Measurements from ENCODE around the gene MSANTD7. TPM values are rescaled to one million over a fixed set of nuclear protein-coding genes. Genes with fewer than 3 reads are reported as not detected.
A peak's percentile ranks its signal among the peaks of the same experiment; 100 is the strongest.

Gene MSANTD7
- total and polyA plus RNA-seq, 2 donors (not counting 1 experiment from before 2014, with no cell fraction given) = 6.8 to 15.2 TPM

- H3K4me1 ChIP-seq (ENCODE audit: control insufficient read depth in 2 of 2, insufficient read depth in 2 of 2, low read length in 2 of 2) = peaks cover 17 to 23% of the 10 kb centered on the region in 2 donors
- intact Hi-C loops (cut with micrococcal nuclease) = loop anchor here (1.0 to 5.0 kb wide), 8 partner anchors 40 to 289 kb away; partner anchors contain the start of genes CDNF, HSPA14, MEIG1 and MSANTD7
- peaks cover 28% of the 10 kb centered on the region for H3K4me1 Mint-ChIP-seq
- H3K79me2 ChIP-seq (ENCODE audit: control insufficient read depth, insufficient read depth, low read length) = peaks cover 31% of the 10 kb centered on the region
- H3K27me3 Mint-ChIP-seq = no peaks in the 10 kb centered on the region
- ChIA-PET POLR2A (interaction anchor here (0.8 to 1.7 kb wide), 4 partner anchors 41 to 81 kb away, joined by 3 to 10 read pairs (median 5); partner anchors contain the start of genes CDNF, DCLRE1C, HSPA14 and MEIG1), CTCF (interaction anchor here (0.9 to 1.8 kb wide), 11 partner anchors 10 to 681 kb away, joined by 3 to 7 read pairs (median 4); partner anchors contain the start of genes CDNF, HSPA14, MEIG1 and MSANTD7)
- no peaks in the 10 kb centered on the region for H3K9me3 Mint-ChIP-seq (ENCODE audit: insufficient read depth)
- TF ChIP-seq CTCF (IDR thresholded peaks at IDR 0.05) (no peak), EZH2 (IDR thresholded peaks at IDR 0.05; ENCODE audit: borderline replicate concordance, insufficient read depth, low read depth, low read length, poor library complexity, severe bottlenecking) (no peak)
- peak; percentile 92 for ATAC-seq (ENCODE audit: low read depth)
- no peaks in the 10 kb centered on the region for H3K9me3 ChIP-seq (ENCODE audit: control extremely low read depth in 1 of 3, control insufficient read depth in 2 of 3, insufficient read depth in 1 of 3, low read length in 2 of 3)
- H3K4me3 ChIP-seq (ENCODE audit: control extremely low read depth in 1 of 5, extremely low read depth in 1 of 5, insufficient read depth in 1 of 5, low read depth in 2 of 5, low read length in 4 of 5) = peak within 1 kb of the TSS; percentile 53 to 98 (median 94)
- H3K9ac ChIP-seq (ENCODE audit: low read length) = peak within 1 kb of the TSS; percentile 95
- H2AFZ ChIP-seq (ENCODE audit: insufficient read depth, low read depth, low read length, poor library complexity, severe bottlenecking) = peak within 1 kb of the TSS; percentile 99
- peak; percentile 96 for DNase-seq
- peak within 1 kb of the TSS; percentile 99 for H3K4me2 ChIP-seq (replicated peaks; ENCODE audit: low read depth, low read length, poor library complexity, severe bottlenecking)
- peak within 1 kb of the TSS; percentile 96 for H3K4me3 Mint-ChIP-seq
- under 1% methylated on average over 102 of the region's 102 CpGs for WGBS (ENCODE audit: insufficient coverage)
- peaks cover 0 to 6% (median 0%) of the 10 kb centered on the region in 4 experiments for H3K27me3 ChIP-seq (replicated peaks in 1 of 4; ENCODE audit: control extremely low read depth in 1 of 4, control insufficient read depth in 3 of 4, insufficient read depth in 4 of 4, low read length in 3 of 4)
- H3K36me3 ChIP-seq (replicated peaks in 1 of 2; ENCODE audit: control extremely low read depth in 1 of 2, control insufficient read depth in 1 of 2, extremely low read depth in 1 of 2, insufficient read depth in 2 of 2, low read length in 1 of 2) = no peaks in the 10 kb centered on the region
- peak within 1 kb of the TSS; percentile 87 for H3K27ac Mint-ChIP-seq
- peak within 1 kb of the TSS; percentile 64 to 80 for H3K27ac ChIP-seq (ENCODE audit: low read length in 2 of 2)
- H4K20me1 ChIP-seq (ENCODE audit: control insufficient read depth, insufficient read depth, low read length, poor library complexity, severe bottlenecking) = no peaks in the 10 kb centered on the region
Observed at GRCh38 chr10:14878266-14879123, 40.4 kb downstream of the MSANTD7 start, which contains the start of gene SUV39H2. Gene SUV39H2, plus strand, starts transcription at chr10:14878866. Its CDS starts 23 bp downstream, at chr10:14878889.

Measured in B cell (primary cell).